ENCODE data around the gene FBN3. TPM values are rescaled to one million over a fixed set of nuclear protein-coding genes. Genes with fewer than 3 reads are reported as not detected.
"Not testable (repeated sequence)": the region's sequence is repeated elsewhere in the genome, so short reads cannot be mapped to it uniquely, and the experiment has no call there.

Gene FBN3
- total RNA-seq, 4 donors from 2014 or later, result 0.06 to 32.8 TPM; not detected in 2

DNA sequence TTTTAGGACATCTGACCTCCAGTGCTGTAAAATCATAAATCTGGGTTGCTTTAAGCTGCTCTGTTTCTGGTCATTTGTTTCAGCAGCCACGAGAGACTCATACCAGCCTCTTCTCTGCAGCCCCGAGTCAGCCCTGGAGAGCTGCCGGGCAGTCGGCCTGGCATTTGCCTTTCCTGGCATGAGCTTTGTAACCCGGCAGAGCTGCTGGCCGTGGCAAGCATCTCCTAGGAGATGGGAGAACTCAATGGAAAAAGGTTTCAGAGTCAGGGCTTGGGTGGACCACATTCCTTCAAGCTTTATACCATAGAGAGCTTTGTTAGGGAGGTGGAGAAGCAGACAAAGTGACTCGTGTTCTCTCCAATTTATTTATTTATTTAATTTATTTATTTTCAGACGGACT lies 118.4 kb downstream of the FBN3 start:
- Histone ChIP-seq H3K4me1 (no peaks in the 10 kb centered on the region), H3K27ac (no peak overlapping the region), H3K4me3 (no peak overlapping the region), H3K27me3 (no peaks in the 10 kb centered on the region), H3K9me3 (no peaks in the 10 kb centered on the region), H3K36me3 (no peaks in the 10 kb centered on the region)
- intact Hi-C loops (cut with DNase I; ENCODE audit: low total_unique reads), result no loop called here
- TF ChIP-seq CTCF (IDR thresholded peaks at IDR 0.05) (no peak), POLR2A (IDR thresholded peaks at IDR 0.05) (no peak)
- DNase-seq, result no peak

- no peak for DNase-seq
- Histone ChIP-seq H3K36me3 (no peaks in the 10 kb centered on the region), H3K27me3 (no peaks in the 10 kb centered on the region), H3K4me1 (no peaks in the 10 kb centered on the region), H3K4me3 (no peak overlapping the region), H3K9me3 (no peaks in the 10 kb centered on the region), H3K27ac (no peak overlapping the region)
- intact Hi-C loops (cut with DNase I; ENCODE audit: low total_unique reads), result no loop called here
- TF ChIP-seq POLR2A (IDR thresholded peaks at IDR 0.05), result no peak
- TF ChIP-seq CTCF (IDR thresholded peaks at IDR 0.05), result no peak
Observed at GRCh38 chr19:8028951-8029491, 120.4 kb downstream of the FBN3 start.

- no peaks in the 10 kb centered on the region for H3K9me3 ChIP-seq
- no peaks in the 10 kb centered on the region for H3K36me3 ChIP-seq
- intact Hi-C loops (cut with DNase I; ENCODE audit: low total_unique reads), result no loop called here
- H3K27me3 ChIP-seq, result no peaks in the 10 kb centered on the region
- no peak for DNase-seq
- no peaks in the 10 kb centered on the region for H3K4me1 ChIP-seq
- TF ChIP-seq CTCF (IDR thresholded peaks at IDR 0.05), result no peak
- TF ChIP-seq POLR2A (IDR thresholded peaks at IDR 0.05), result no peak
- no peak overlapping the region for H3K4me3 ChIP-seq
- no peak overlapping the region for H3K27ac ChIP-seq
Observed at GRCh38 chr19:8025316-8025715, 124.1 kb downstream of the FBN3 start.

GRCh38 chr19:8024256-8024655 lies 125.1 kb downstream of the FBN3 start:
- intact Hi-C loops (cut with DNase I; ENCODE audit: low total_unique reads); H3K9me3 ChIP-seq; H3K27ac ChIP-seq; H3K4me3 ChIP-seq; H3K36me3 ChIP-seq; DNase-seq; H3K27me3 ChIP-seq; H3K4me1 ChIP-seq: not testable (repeated sequence)

GRCh38 chr19:8023371-8023770 lies 126.0 kb downstream of the FBN3 start:
- H3K9me3 ChIP-seq, result no peaks in the 10 kb centered on the region
- H3K27me3 ChIP-seq, result no peaks in the 10 kb centered on the region
- intact Hi-C loops (cut with DNase I; ENCODE audit: low total_unique reads), result no loop called here
- no peak for DNase-seq
- no peak overlapping the region for H3K4me3 ChIP-seq
- no peaks in the 10 kb centered on the region for H3K4me1 ChIP-seq
- H3K27ac ChIP-seq, result no peak overlapping the region
- no peak for TF ChIP-seq POLR2A (IDR thresholded peaks at IDR 0.05)
- TF ChIP-seq CTCF (IDR thresholded peaks at IDR 0.05), result no peak
- H3K36me3 ChIP-seq, result no peaks in the 10 kb centered on the region

- TF ChIP-seq POLR2A (IDR thresholded peaks at IDR 0.05) (no peak), CTCF (IDR thresholded peaks at IDR 0.05) (no peak)
- H3K27ac ChIP-seq, result no peak overlapping the region
- no peak for DNase-seq
- H3K4me1 ChIP-seq, result no peaks in the 10 kb centered on the region
- no peak overlapping the region for H3K4me3 ChIP-seq
- H3K36me3 ChIP-seq, result no peaks in the 10 kb centered on the region
- no peaks in the 10 kb centered on the region for H3K9me3 ChIP-seq
- intact Hi-C loops (cut with DNase I; ENCODE audit: low total_unique reads), result no loop called here
- H3K27me3 ChIP-seq, result no peaks in the 10 kb centered on the region
Observed at GRCh38 chr19:8022275-8022674, 127.1 kb downstream of the FBN3 start.
